ENCODE measurements around the gene CA5A. TPM values are rescaled to one million over a fixed set of nuclear protein-coding genes. Genes with fewer than 3 reads are reported as not detected.

Gene CA5A
- total RNA-seq, 3 donors from 2014 or later (not counting 1 experiment from before 2014, with no cell fraction given): not detected

- WGBS (ENCODE audit: insufficient coverage): 20% methylated on average over 30 of the region's 30 CpGs
- Mint-ChIP-seq H3K36me3 (no peaks in the 10 kb centered on the region), H3K27ac (peak overlapping the region; percentile 96 to 98)
Measured at GRCh38 chr16:87956365-87957231, 20.3 kb upstream of the CA5A start.

GRCh38 chr16:87956098-87956364, 19.7 kb upstream of the CA5A start:
- Histone ChIP-seq H3K4me1 (ENCODE audit: control insufficient read depth, insufficient read depth, low read length) (peaks cover 75% of the 10 kb centered on the region), H3K27me3 (ENCODE audit: control insufficient read depth, insufficient read depth, low read length) (no peaks in the 10 kb centered on the region), H3K27ac (ENCODE audit: low read length) (peak overlapping the region; percentile 71), H3K9me3 (ENCODE audit: control insufficient read depth, insufficient read depth, low read length) (no peaks in the 10 kb centered on the region), H3K4me3 (ENCODE audit: low read length) (peak overlapping the region; percentile 7), H3K36me3 (ENCODE audit: control insufficient read depth, insufficient read depth, low read length) (peaks cover 9% of the 10 kb centered on the region)
- ATAC-seq (no peak), DNase-seq (no peak)
- peak overlapping the region; percentile 86 for H3K4me3 Mint-ChIP-seq
- H3K9me3 Mint-ChIP-seq: no peaks in the 10 kb centered on the region
- no peaks in the 10 kb centered on the region for H3K27me3 Mint-ChIP-seq (ENCODE audit: low read depth in 2 of 2)
- WGBS (ENCODE audit: insufficient coverage): 30% methylated on average over 3 of the region's 3 CpGs
- H3K36me3 Mint-ChIP-seq: no peaks in the 10 kb centered on the region
- no peak for TF ChIP-seq CTCF (IDR thresholded peaks at IDR 0.05)
- peaks cover 76 to 86% of the 10 kb centered on the region in 2 donors for H3K4me1 Mint-ChIP-seq
- H3K27ac Mint-ChIP-seq: peak overlapping the region; percentile 96 to 98
- intact Hi-C loops (cut with micrococcal nuclease): no loop called here

More at GRCh38 chr16:87956365-87957231, 20.3 kb upstream of the CA5A start:
- Histone ChIP-seq H3K36me3 (ENCODE audit: control insufficient read depth, insufficient read depth, low read length) (peaks cover 9% of the 10 kb centered on the region), H3K4me1 (ENCODE audit: control insufficient read depth, insufficient read depth, low read length) (peaks cover 75% of the 10 kb centered on the region), H3K9me3 (ENCODE audit: control insufficient read depth, insufficient read depth, low read length) (no peaks in the 10 kb centered on the region), H3K4me3 (ENCODE audit: low read length) (peak overlapping the region; percentile 7), H3K27ac (ENCODE audit: low read length) (peak overlapping the region; percentile 71), H3K27me3 (ENCODE audit: control insufficient read depth, insufficient read depth, low read length) (no peaks in the 10 kb centered on the region)
- intact Hi-C loops (cut with micrococcal nuclease): no loop called here
- Mint-ChIP-seq H3K9me3 (no peaks in the 10 kb centered on the region), H3K4me1 (peaks cover 79 to 89% of the 10 kb centered on the region in 2 donors), H3K4me3 (peak overlapping the region; percentile 86), H3K27me3 (ENCODE audit: low read depth in 2 of 2) (no peaks in the 10 kb centered on the region)
- ATAC-seq (peak; percentile 57 to 74 (median 61)), DNase-seq (peak; percentile 64 to 89)
- no peak for TF ChIP-seq CTCF (IDR thresholded peaks at IDR 0.05)

- H3K9me3 Mint-ChIP-seq: no peaks in the 10 kb centered on the region
- H3K4me1 Mint-ChIP-seq: peaks cover 80% of the 10 kb centered on the region in 2 donors
- Histone ChIP-seq H3K4me3 (ENCODE audit: low read length) (peak overlapping the region; percentile 7), H3K27ac (ENCODE audit: low read length) (peak overlapping the region; percentile 71), H3K9me3 (ENCODE audit: control insufficient read depth, insufficient read depth, low read length) (no peaks in the 10 kb centered on the region), H3K36me3 (ENCODE audit: control insufficient read depth, insufficient read depth, low read length) (peaks cover 9% of the 10 kb centered on the region), H3K4me1 (ENCODE audit: control insufficient read depth, insufficient read depth, low read length) (peaks cover 78% of the 10 kb centered on the region), H3K27me3 (ENCODE audit: control insufficient read depth, insufficient read depth, low read length) (no peaks in the 10 kb centered on the region)
- no peaks in the 10 kb centered on the region for H3K36me3 Mint-ChIP-seq
- 79% methylated on average over 18 of the region's 18 CpGs for WGBS (ENCODE audit: insufficient coverage)
- H3K27me3 Mint-ChIP-seq (ENCODE audit: low read depth in 2 of 2): no peaks in the 10 kb centered on the region
- ATAC-seq (peak; percentile 2 to 5 (median 5)), DNase-seq (peak; percentile 38 to 47)
- TF ChIP-seq CTCF (IDR thresholded peaks at IDR 0.05): no peak
- intact Hi-C loops (cut with micrococcal nuclease): no loop called here
- peak overlapping the region; percentile 64 for H3K4me3 Mint-ChIP-seq
- H3K27ac Mint-ChIP-seq: peak overlapping the region; percentile 96 to 98
Measured at GRCh38 chr16:87955302-87956097, 19.2 kb upstream of the CA5A start.
